AG10803 (cell line): ENCODE results near the gene TOP3B.

Source experiments
- DNase-seq: peaks from one replicate; pipeline ENCODE4 v3.0.0; 2010; ENCODE audit warnings: low read depth
- H3K4me3 ChIP-seq: 2 replicates; pipeline ENCODE4 v1.5.1; 2011; ENCODE audit warnings: mild to moderate bottlenecking, low read length, control low read depth
- TF ChIP-seq, protein P1 (sequence below): conservative IDR thresholded peaks from 2 replicates; pipeline ENCODE4 v1.5.1; 2011; ENCODE audit warnings: mild to moderate bottlenecking, low read length, control low read depth, inconsistent platforms

TOP3B gene, protein sequence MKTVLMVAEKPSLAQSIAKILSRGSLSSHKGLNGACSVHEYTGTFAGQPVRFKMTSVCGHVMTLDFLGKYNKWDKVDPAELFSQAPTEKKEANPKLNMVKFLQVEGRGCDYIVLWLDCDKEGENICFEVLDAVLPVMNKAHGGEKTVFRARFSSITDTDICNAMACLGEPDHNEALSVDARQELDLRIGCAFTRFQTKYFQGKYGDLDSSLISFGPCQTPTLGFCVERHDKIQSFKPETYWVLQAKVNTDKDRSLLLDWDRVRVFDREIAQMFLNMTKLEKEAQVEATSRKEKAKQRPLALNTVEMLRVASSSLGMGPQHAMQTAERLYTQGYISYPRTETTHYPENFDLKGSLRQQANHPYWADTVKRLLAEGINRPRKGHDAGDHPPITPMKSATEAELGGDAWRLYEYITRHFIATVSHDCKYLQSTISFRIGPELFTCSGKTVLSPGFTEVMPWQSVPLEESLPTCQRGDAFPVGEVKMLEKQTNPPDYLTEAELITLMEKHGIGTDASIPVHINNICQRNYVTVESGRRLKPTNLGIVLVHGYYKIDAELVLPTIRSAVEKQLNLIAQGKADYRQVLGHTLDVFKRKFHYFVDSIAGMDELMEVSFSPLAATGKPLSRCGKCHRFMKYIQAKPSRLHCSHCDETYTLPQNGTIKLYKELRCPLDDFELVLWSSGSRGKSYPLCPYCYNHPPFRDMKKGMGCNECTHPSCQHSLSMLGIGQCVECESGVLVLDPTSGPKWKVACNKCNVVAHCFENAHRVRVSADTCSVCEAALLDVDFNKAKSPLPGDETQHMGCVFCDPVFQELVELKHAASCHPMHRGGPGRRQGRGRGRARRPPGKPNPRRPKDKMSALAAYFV

DNA sequence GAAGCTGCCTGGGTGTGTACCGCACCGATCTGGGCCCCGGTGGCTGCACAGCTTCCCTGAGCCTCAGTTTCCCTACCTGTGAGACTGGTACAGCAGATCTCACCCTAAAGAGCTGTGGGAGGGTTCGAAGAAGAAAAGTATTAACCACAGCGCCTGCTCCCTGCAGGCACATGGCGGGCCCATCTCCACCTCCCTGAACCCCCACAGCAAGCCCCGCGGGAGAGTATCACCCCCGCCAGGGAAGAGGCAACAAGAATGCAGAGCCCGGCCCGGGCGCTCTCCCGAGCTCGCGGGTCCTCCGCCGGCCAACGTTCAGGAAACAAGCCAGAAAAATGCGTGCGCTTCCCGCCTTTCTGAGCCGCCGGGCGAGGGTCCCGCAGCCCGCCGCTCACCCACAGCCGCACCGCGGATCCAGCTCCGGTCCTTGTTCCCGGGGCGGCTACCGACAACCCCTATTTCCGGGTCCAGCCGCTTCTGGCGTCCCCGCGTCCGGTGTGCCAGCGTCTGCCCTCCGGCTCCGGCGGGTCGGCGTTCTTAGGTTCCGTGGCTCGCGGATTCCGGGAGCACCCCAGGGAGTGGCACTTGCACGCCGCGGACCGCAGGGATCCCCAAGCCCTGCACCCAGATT lies at the start of gene TOP3B:
TSS of gene TOP3B (minus strand) at position 450 of the 628 bp plus-strand sequence. CDS start 7,078 bp downstream, outside the sequence.
- H3K4me3 ChIP-seq, result peak within 1 kb of the TSS; percentile 94
- peak; percentile 74 for DNase-seq
- TF ChIP-seq, protein P1, sequence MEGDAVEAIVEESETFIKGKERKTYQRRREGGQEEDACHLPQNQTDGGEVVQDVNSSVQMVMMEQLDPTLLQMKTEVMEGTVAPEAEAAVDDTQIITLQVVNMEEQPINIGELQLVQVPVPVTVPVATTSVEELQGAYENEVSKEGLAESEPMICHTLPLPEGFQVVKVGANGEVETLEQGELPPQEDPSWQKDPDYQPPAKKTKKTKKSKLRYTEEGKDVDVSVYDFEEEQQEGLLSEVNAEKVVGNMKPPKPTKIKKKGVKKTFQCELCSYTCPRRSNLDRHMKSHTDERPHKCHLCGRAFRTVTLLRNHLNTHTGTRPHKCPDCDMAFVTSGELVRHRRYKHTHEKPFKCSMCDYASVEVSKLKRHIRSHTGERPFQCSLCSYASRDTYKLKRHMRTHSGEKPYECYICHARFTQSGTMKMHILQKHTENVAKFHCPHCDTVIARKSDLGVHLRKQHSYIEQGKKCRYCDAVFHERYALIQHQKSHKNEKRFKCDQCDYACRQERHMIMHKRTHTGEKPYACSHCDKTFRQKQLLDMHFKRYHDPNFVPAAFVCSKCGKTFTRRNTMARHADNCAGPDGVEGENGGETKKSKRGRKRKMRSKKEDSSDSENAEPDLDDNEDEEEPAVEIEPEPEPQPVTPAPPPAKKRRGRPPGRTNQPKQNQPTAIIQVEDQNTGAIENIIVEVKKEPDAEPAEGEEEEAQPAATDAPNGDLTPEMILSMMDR, result no peak

DNA sequence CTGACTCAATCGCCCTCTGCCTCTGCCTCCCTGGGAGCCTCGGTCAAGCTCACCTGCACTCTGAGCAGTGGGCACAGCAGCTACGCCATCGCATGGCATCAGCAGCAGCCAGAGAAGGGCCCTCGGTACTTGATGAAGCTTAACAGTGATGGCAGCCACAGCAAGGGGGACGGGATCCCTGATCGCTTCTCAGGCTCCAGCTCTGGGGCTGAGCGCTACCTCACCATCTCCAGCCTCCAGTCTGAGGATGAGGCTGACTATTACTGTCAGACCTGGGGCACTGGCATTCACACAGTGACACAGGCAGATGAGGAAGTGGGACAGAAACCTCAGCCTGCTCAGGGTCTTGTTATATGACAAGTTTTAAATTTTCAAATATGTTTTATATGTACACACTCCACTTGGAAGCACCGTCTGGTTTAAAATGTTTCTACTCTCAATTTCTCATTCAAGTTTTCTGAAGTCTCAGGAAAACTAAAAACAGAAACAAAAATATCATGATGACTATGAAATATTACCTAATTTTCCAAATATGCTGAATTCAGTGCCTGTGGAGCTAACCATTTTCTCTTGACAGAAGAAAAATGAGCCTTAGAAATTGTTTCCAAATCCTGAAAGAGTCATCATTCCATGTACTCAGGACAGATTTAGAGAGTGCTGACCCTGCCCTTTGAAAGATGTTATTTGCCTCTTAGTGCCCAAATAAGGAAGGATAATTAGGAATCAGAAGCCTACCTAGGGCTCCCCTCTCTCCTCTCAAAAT lies 48.8 kb upstream of the TOP3B start:
- TF ChIP-seq, protein P1, result no peak
- DNase-seq, result no peak
- H3K4me3 ChIP-seq, result no peak overlapping the region

DNA sequence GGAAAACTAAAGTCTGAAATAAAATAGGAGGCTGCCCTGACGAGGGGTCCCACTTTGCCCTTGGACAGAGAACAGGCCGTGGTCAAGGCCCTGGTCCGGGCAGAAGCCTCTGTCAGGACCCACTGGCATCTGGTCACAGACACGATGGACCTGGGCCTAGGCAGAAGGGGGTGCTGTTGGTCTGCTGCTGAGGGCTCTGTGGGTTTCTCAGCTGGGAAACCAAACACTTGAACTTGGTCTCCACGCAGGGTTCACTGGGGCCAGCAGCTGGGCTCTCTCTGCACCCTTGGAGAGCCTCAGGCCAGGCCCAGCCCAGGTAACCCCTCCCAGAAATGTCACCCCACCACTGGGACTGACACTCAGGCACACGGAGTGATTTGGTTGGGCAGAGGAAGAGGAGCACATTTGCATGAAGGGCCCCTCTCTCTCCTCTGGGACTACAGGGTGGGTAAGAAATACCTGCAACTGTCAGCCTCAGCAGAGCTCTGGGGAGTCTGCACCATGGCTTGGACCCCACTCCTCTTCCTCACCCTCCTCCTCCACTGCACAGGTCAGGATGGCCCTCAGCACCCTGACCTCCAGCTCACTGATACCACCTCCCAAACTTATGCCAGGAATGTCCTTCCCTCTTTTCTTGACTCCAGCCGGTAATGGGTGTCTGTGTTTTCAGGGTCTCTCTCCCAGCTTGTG lies 48.1 kb upstream of the TOP3B start:
- H3K4me3 ChIP-seq, result no peak overlapping the region
- DNase-seq, result no peak
- TF ChIP-seq, protein P1, result no peak

DNA sequence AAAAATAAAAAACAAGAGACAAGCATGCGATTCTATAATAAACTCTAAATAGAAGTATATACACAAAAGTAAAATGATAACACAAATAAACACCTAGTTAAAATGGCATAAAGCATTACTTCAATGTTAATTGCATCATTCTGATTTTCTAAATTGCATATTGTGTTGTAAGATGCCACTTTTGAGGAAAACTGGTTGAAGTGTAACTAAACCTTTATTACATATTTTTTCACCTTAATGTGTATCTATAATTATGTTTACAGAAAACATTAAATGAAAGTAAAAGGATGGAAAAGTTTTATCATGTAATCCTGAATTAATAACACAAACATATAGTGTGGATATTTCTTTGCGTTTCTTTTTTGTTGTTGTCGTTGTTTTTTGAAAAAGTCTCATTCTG lies 45.4 kb upstream of the TOP3B start:
- TF ChIP-seq, protein P1, result no peak
- no peak for DNase-seq
- no peak overlapping the region for H3K4me3 ChIP-seq

DNA sequence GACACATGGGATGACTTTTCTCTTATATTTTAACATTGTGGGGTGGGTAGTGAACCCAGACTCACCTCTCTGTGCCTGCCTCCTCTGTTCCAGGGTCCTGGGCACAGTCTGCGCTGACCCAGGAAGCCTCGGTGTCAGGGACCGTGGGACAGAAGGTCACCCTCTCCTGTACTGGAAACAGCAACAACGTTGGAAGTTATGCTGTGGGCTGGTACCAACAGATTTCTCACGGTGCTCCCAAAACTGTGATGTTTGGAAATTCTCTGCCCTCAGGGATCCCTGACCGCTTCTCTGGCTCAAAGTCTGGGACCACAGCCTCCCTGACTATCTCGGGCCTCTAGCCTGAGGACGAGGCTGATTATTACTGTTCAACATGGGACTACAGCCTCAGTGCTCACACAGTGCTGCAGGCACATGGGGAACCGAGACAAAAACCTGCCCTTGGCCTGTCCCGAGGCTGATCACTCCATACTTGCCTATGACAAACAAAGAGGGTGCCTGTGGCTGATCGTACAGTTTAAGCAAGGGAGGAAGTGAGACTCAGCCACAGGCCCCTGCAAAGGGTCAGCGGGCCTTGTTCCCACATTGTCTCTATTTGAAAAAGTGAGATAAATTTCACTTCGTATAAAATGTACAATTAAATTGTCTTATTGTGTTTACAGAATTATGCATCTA lies 43.7 kb upstream of the TOP3B start:
- TF ChIP-seq, protein P1, result no peak
- no peak for DNase-seq
- H3K4me3 ChIP-seq, result no peak overlapping the region
